ENCODE results near the gene PAPPA. TPM values are rescaled to one million over a fixed set of nuclear protein-coding genes. Genes with fewer than 3 reads are reported as not detected.

Gene PAPPA
- total and polyA plus RNA-seq, 4 experiments from 2014 or later = not detected

GRCh38 chr9:116331241-116331640 is 177.7 kb downstream of the PAPPA start:
- no peak overlapping the region for H3K27ac ChIP-seq (ENCODE audit: low read depth, low read length)
- ChIA-PET POLR2A (ENCODE audit: partially characterized antibody) (no interaction called here), CTCF (ENCODE audit: partially characterized antibody) (no interaction called here)
- no peaks in the 10 kb centered on the region for H3K4me1 ChIP-seq (ENCODE audit: insufficient read depth, low read length)
- H3K27me3 ChIP-seq (ENCODE audit: insufficient read depth, low read length) = no peaks in the 10 kb centered on the region
- Mint-ChIP-seq H3K4me3 (no peak overlapping the region), H3K27me3 (peaks cover 0 to 3% of the 10 kb centered on the region in 2 donors), H3K4me1 (no peaks in the 10 kb centered on the region), H3K36me3 (no peaks in the 10 kb centered on the region), H3K27ac (no peak overlapping the region), H3K9me3 (peaks cover 0 to 3% (median 0%) of the 10 kb centered on the region in 8 donors)
- no peaks in the 10 kb centered on the region for H3K36me3 ChIP-seq (ENCODE audit: insufficient read depth, low read length)
- H3K4me3 ChIP-seq (ENCODE audit: low read length in 2 of 2) = no peak overlapping the region
- intact Hi-C loops (cut with micrococcal nuclease) = no loop called here
- no peaks in the 10 kb centered on the region for H3K9me3 ChIP-seq (ENCODE audit: control insufficient read depth in 1 of 2, low read length in 2 of 2)
- DNase-seq = no peak

GRCh38 chr9:116332090-116332489 is 178.5 kb downstream of the PAPPA start:
- Mint-ChIP-seq H3K4me3 (no peak overlapping the region), H3K27me3 (peaks cover 0 to 6% of the 10 kb centered on the region in 2 donors), H3K9me3 (peaks cover 0 to 2% (median 0%) of the 10 kb centered on the region in 8 donors), H3K4me1 (no peaks in the 10 kb centered on the region), H3K27ac (no peak overlapping the region), H3K36me3 (no peaks in the 10 kb centered on the region)
- intact Hi-C loops (cut with micrococcal nuclease) = no loop called here
- H3K4me1 ChIP-seq (ENCODE audit: insufficient read depth, low read length) = no peaks in the 10 kb centered on the region
- ChIA-PET CTCF (ENCODE audit: partially characterized antibody) (no interaction called here), POLR2A (ENCODE audit: partially characterized antibody) (no interaction called here)
- no peaks in the 10 kb centered on the region for H3K36me3 ChIP-seq (ENCODE audit: insufficient read depth, low read length)
- H3K9me3 ChIP-seq (ENCODE audit: control insufficient read depth in 1 of 2, low read length in 2 of 2) = no peaks in the 10 kb centered on the region
- no peak overlapping the region for H3K27ac ChIP-seq (ENCODE audit: low read depth, low read length)
- no peak for DNase-seq
- no peak overlapping the region for H3K4me3 ChIP-seq (ENCODE audit: low read length in 2 of 2)
- H3K27me3 ChIP-seq (ENCODE audit: insufficient read depth, low read length) = no peaks in the 10 kb centered on the region

GRCh38 chr9:116333254-116333653 is 179.7 kb downstream of the PAPPA start:
- H3K27me3 Mint-ChIP-seq = peaks cover 0 to 9% of the 10 kb centered on the region in 2 donors
- H3K4me3 ChIP-seq (ENCODE audit: low read length in 2 of 2) = no peak overlapping the region
- intact Hi-C loops (cut with micrococcal nuclease) = no loop called here
- H3K4me1 ChIP-seq (ENCODE audit: insufficient read depth, low read length) = no peaks in the 10 kb centered on the region
- H3K36me3 ChIP-seq (ENCODE audit: insufficient read depth, low read length) = no peaks in the 10 kb centered on the region
- no peaks in the 10 kb centered on the region for H3K36me3 Mint-ChIP-seq
- H3K9me3 ChIP-seq (ENCODE audit: control insufficient read depth in 1 of 2, low read length in 2 of 2) = no peaks in the 10 kb centered on the region
- H3K27ac ChIP-seq (ENCODE audit: low read depth, low read length) = no peak overlapping the region
- H3K4me3 Mint-ChIP-seq = no peak overlapping the region
- H3K27ac Mint-ChIP-seq = no peak overlapping the region
- POLR2A ChIA-PET (ENCODE audit: partially characterized antibody) = no interaction called here
- peaks cover 0 to 2% (median 0%) of the 10 kb centered on the region in 8 donors for H3K9me3 Mint-ChIP-seq
- no peaks in the 10 kb centered on the region for H3K4me1 Mint-ChIP-seq
- no peaks in the 10 kb centered on the region for H3K27me3 ChIP-seq (ENCODE audit: insufficient read depth, low read length)
- no peak for DNase-seq
- CTCF ChIA-PET (ENCODE audit: partially characterized antibody) = no interaction called here

- POLR2A ChIA-PET (ENCODE audit: partially characterized antibody) = no interaction called here
- no peak for DNase-seq
Observed at GRCh38 chr9:116334546-116335150, 181.1 kb downstream of the PAPPA start.

DNA sequence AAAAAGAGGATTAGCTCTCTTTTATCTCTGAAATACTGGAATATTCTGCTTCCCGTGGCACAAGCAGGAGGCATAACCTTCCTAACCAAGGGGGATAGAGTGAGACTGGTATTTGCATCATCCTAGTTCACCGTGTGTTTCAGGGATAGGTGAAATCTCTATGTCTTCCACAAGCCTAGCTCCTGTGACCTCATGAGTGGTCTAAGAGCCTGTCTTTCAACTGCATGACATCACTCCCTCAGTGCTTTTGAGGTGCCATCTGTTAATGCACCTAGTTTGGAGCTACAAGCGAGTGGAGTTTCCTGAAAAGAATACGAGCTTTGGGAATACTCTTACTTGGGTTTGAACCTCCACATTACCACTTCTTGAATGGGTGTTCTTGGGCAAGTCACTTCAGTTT is 181.8 kb downstream of the PAPPA start:
- peaks cover 0 to 4% (median 0%) of the 10 kb centered on the region in 8 donors for H3K9me3 Mint-ChIP-seq
- no peaks in the 10 kb centered on the region for H3K4me1 Mint-ChIP-seq
- H3K27ac ChIP-seq (ENCODE audit: low read depth, low read length) = no peak overlapping the region
- no peaks in the 10 kb centered on the region for H3K36me3 Mint-ChIP-seq
- H3K4me1 ChIP-seq (ENCODE audit: insufficient read depth, low read length) = no peaks in the 10 kb centered on the region
- H3K4me3 ChIP-seq (ENCODE audit: low read length in 2 of 2) = no peak overlapping the region
- H3K27me3 Mint-ChIP-seq = peaks cover 4 to 9% of the 10 kb centered on the region in 2 donors
- H3K9me3 ChIP-seq (ENCODE audit: control insufficient read depth in 1 of 2, low read length in 2 of 2) = no peaks in the 10 kb centered on the region
- H3K4me3 Mint-ChIP-seq = no peak overlapping the region
- intact Hi-C loops (cut with micrococcal nuclease) = no loop called here
- H3K36me3 ChIP-seq (ENCODE audit: insufficient read depth, low read length) = no peaks in the 10 kb centered on the region
- no peaks in the 10 kb centered on the region for H3K27me3 ChIP-seq (ENCODE audit: insufficient read depth, low read length)
- CTCF ChIA-PET (ENCODE audit: partially characterized antibody) = no interaction called here
- POLR2A ChIA-PET (ENCODE audit: partially characterized antibody) = no interaction called here
- no peak overlapping the region for H3K27ac Mint-ChIP-seq
- no peak for DNase-seq

More at GRCh38 chr9:116334546-116335150, 181.1 kb downstream of the PAPPA start:
- no peaks in the 10 kb centered on the region for H3K27me3 ChIP-seq (ENCODE audit: insufficient read depth, low read length)
- H3K9me3 ChIP-seq (ENCODE audit: control insufficient read depth in 1 of 2, low read length in 2 of 2) = no peaks in the 10 kb centered on the region
- no peak overlapping the region for H3K4me3 ChIP-seq (ENCODE audit: low read length in 2 of 2)
- H3K27ac ChIP-seq (ENCODE audit: low read depth, low read length) = no peak overlapping the region
- Mint-ChIP-seq H3K27ac (no peak overlapping the region), H3K36me3 (no peaks in the 10 kb centered on the region), H3K4me3 (no peak overlapping the region), H3K4me1 (no peaks in the 10 kb centered on the region), H3K9me3 (peaks cover 0 to 4% (median 0%) of the 10 kb centered on the region in 8 donors), H3K27me3 (peaks cover 4 to 9% of the 10 kb centered on the region in 2 donors)
- intact Hi-C loops (cut with micrococcal nuclease) = no loop called here
- CTCF ChIA-PET (ENCODE audit: partially characterized antibody) = no interaction called here
- H3K4me1 ChIP-seq (ENCODE audit: insufficient read depth, low read length) = no peaks in the 10 kb centered on the region
- no peaks in the 10 kb centered on the region for H3K36me3 ChIP-seq (ENCODE audit: insufficient read depth, low read length)

GRCh38 chr9:116336133-116336862 is 182.7 kb downstream of the PAPPA start:
- Histone ChIP-seq H3K27ac (ENCODE audit: low read depth, low read length) (no peak overlapping the region), H3K4me1 (ENCODE audit: insufficient read depth, low read length) (no peaks in the 10 kb centered on the region), H3K4me3 (ENCODE audit: low read length in 2 of 2) (no peak overlapping the region), H3K36me3 (ENCODE audit: insufficient read depth, low read length) (no peaks in the 10 kb centered on the region), H3K27me3 (ENCODE audit: insufficient read depth, low read length) (no peaks in the 10 kb centered on the region), H3K9me3 (ENCODE audit: control insufficient read depth in 1 of 2, low read length in 2 of 2) (no peaks in the 10 kb centered on the region)
- no peaks in the 10 kb centered on the region for H3K36me3 Mint-ChIP-seq
- H3K4me1 Mint-ChIP-seq = no peaks in the 10 kb centered on the region
- ChIA-PET POLR2A (ENCODE audit: partially characterized antibody) (no interaction called here), CTCF (ENCODE audit: partially characterized antibody) (no interaction called here)
- intact Hi-C loops (cut with micrococcal nuclease) = no loop called here
- H3K27ac Mint-ChIP-seq = no peak overlapping the region
- no peak overlapping the region for H3K4me3 Mint-ChIP-seq
- DNase-seq = no peak
- H3K9me3 Mint-ChIP-seq = peaks cover 0 to 4% (median 0%) of the 10 kb centered on the region in 8 donors
- peaks cover 4 to 9% of the 10 kb centered on the region in 2 donors for H3K27me3 Mint-ChIP-seq

- H3K27ac Mint-ChIP-seq = no peak overlapping the region
- H3K4me1 Mint-ChIP-seq = no peaks in the 10 kb centered on the region
- no peaks in the 10 kb centered on the region for H3K36me3 Mint-ChIP-seq
- no peak overlapping the region for H3K4me3 ChIP-seq (ENCODE audit: low read length in 2 of 2)
- H3K27me3 Mint-ChIP-seq = peaks cover 4 to 9% of the 10 kb centered on the region in 2 donors
- H3K4me3 Mint-ChIP-seq = no peak overlapping the region
- H3K9me3 Mint-ChIP-seq = peaks cover 0 to 4% (median 0%) of the 10 kb centered on the region in 8 donors
- ChIA-PET POLR2A (ENCODE audit: partially characterized antibody) (no interaction called here), CTCF (ENCODE audit: partially characterized antibody) (no interaction called here)
- H3K4me1 ChIP-seq (ENCODE audit: insufficient read depth, low read length) = no peaks in the 10 kb centered on the region
- H3K9me3 ChIP-seq (ENCODE audit: control insufficient read depth in 1 of 2, low read length in 2 of 2) = no peaks in the 10 kb centered on the region
- H3K36me3 ChIP-seq (ENCODE audit: insufficient read depth, low read length) = no peaks in the 10 kb centered on the region
- intact Hi-C loops (cut with micrococcal nuclease) = no loop called here
- H3K27me3 ChIP-seq (ENCODE audit: insufficient read depth, low read length) = no peaks in the 10 kb centered on the region
- no peak for DNase-seq
- H3K27ac ChIP-seq (ENCODE audit: low read depth, low read length) = no peak overlapping the region
Observed at GRCh38 chr9:116337015-116337414, 183.4 kb downstream of the PAPPA start.
